ENCODE data around the gene RPE.

The RPE gene

GRCh38 chr2:210002158-210003157 lies at the start of gene RPE:
Gene RPE (plus strand): TSS chr2:210002638. CDS start chr2:210002662, 24 bp downstream.
- FAIRE-seq (peak; percentile 80), DNase-seq (ENCODE audit: low spot score) (peak; percentile 95)

GRCh38 chr2:209956271-209956670 lies 46.2 kb upstream of the RPE start:
- no peak for FAIRE-seq
- no peak for DNase-seq (ENCODE audit: low spot score)

GRCh38 chr2:209958016-209958415 lies 44.4 kb upstream of the RPE start:
- no peak for DNase-seq (ENCODE audit: low spot score)
- FAIRE-seq, result no peak

- FAIRE-seq (no peak), DNase-seq (ENCODE audit: low spot score) (no peak)
Measured at GRCh38 chr2:209960045-209960444, 42.4 kb upstream of the RPE start.

GRCh38 chr2:209960676-209961630 lies 41.5 kb upstream of the RPE start:
- DNase-seq (ENCODE audit: low spot score) (peak; percentile 54), FAIRE-seq (no peak)

- no peak for DNase-seq (ENCODE audit: low spot score)
- FAIRE-seq, result no peak
Measured at GRCh38 chr2:209965723-209966122, 36.7 kb upstream of the RPE start.

- FAIRE-seq, result no peak
- no peak for DNase-seq (ENCODE audit: low spot score)
Measured at GRCh38 chr2:209969692-209970091, 32.7 kb upstream of the RPE start.

- DNase-seq (ENCODE audit: low spot score) (no peak), FAIRE-seq (no peak)
Measured at GRCh38 chr2:209970271-209970670, 32.2 kb upstream of the RPE start.

GRCh38 chr2:209970711-209971110 lies 31.7 kb upstream of the RPE start:
- FAIRE-seq, result no peak
- DNase-seq (ENCODE audit: low spot score), result no peak

- no peak for FAIRE-seq
- no peak for DNase-seq (ENCODE audit: low spot score)
Measured at GRCh38 chr2:209973328-209973727, 29.1 kb upstream of the RPE start.

- DNase-seq (ENCODE audit: low spot score) (no peak), FAIRE-seq (no peak)
Measured at GRCh38 chr2:209974576-209974975, 27.9 kb upstream of the RPE start.

- no peak for FAIRE-seq
Measured at GRCh38 chr2:209976698-209977385, 25.6 kb upstream of the RPE start.

GRCh38 chr2:209977386-209978239 lies 24.8 kb upstream of the RPE start:
- FAIRE-seq, result no peak
- DNase-seq (ENCODE audit: low spot score), result no peak

More at GRCh38 chr2:209976698-209977385, 25.6 kb upstream of the RPE start:
- no peak for DNase-seq (ENCODE audit: low spot score)

GRCh38 chr2:209984291-209984690 lies 18.1 kb upstream of the RPE start:
- no peak for FAIRE-seq
- no peak for DNase-seq (ENCODE audit: low spot score)

- FAIRE-seq (no peak), DNase-seq (ENCODE audit: low spot score) (no peak)
Measured at GRCh38 chr2:209985874-209986273, 16.6 kb upstream of the RPE start.

GRCh38 chr2:209986415-209986814 lies 16.0 kb upstream of the RPE start:
- DNase-seq (ENCODE audit: low spot score) (no peak), FAIRE-seq (no peak)

GRCh38 chr2:209988010-209988409 lies 14.4 kb upstream of the RPE start:
- DNase-seq (ENCODE audit: low spot score), result no peak
- FAIRE-seq, result no peak

- DNase-seq (ENCODE audit: low spot score), result no peak
- FAIRE-seq, result no peak
Measured at GRCh38 chr2:209990838-209991237, 11.6 kb upstream of the RPE start.

GRCh38 chr2:209993968-209994367 lies 8.5 kb upstream of the RPE start:
- no peak for FAIRE-seq
- no peak for DNase-seq (ENCODE audit: low spot score)

GRCh38 chr2:209998596-209998995 lies 3.8 kb upstream of the RPE start:
- no peak for FAIRE-seq
- DNase-seq (ENCODE audit: low spot score), result no peak
